AG09309 (cell line): Measurements from ENCODE around the gene MAGI1.

Source experiments
- DNase-seq: peaks from one replicate; pipeline ENCODE4 v3.0.0-alpha.2; 2010; ENCODE audit warnings: low read depth
- H3K4me3 ChIP-seq: 2 replicates; pipeline ENCODE4 v1.5.1; 2011; ENCODE audit warnings: mild to moderate bottlenecking, low read depth, low read length, moderate library complexity; ENCODE audit not compliant: control insufficient read depth
- TF ChIP-seq, protein P1 (sequence below): IDR thresholded peaks from 2 replicates; pipeline ENCODE4 v1.5.1; 2011; ENCODE audit warnings: mild to moderate bottlenecking, low read depth, low read length, inconsistent platforms; ENCODE audit not compliant: insufficient read depth, control insufficient read depth; ENCODE audit errors: missing control alignments

The MAGI1 gene

DNA sequence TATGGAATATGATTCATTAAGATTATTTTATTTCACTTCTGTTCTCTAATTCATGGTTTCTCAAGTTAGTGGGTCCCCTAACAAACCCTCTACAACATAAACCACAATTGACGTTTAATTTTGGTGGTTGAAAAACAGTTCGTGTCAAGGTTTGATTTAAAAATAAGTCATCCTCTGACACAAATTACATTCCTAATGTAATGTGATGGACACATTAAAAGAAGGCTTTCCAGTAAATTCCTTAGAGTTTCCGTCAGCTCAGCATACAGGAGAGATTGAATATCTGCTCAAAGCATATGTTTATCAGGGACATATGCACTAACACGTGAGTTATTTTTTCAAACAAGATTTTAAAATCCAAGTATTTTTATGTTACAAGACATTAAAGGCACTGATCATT is 724.4 kb downstream of the MAGI1 start:
- TF ChIP-seq, protein P1, sequence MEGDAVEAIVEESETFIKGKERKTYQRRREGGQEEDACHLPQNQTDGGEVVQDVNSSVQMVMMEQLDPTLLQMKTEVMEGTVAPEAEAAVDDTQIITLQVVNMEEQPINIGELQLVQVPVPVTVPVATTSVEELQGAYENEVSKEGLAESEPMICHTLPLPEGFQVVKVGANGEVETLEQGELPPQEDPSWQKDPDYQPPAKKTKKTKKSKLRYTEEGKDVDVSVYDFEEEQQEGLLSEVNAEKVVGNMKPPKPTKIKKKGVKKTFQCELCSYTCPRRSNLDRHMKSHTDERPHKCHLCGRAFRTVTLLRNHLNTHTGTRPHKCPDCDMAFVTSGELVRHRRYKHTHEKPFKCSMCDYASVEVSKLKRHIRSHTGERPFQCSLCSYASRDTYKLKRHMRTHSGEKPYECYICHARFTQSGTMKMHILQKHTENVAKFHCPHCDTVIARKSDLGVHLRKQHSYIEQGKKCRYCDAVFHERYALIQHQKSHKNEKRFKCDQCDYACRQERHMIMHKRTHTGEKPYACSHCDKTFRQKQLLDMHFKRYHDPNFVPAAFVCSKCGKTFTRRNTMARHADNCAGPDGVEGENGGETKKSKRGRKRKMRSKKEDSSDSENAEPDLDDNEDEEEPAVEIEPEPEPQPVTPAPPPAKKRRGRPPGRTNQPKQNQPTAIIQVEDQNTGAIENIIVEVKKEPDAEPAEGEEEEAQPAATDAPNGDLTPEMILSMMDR: no peak
- no peak for DNase-seq
- no peak overlapping the region for H3K4me3 ChIP-seq

DNA sequence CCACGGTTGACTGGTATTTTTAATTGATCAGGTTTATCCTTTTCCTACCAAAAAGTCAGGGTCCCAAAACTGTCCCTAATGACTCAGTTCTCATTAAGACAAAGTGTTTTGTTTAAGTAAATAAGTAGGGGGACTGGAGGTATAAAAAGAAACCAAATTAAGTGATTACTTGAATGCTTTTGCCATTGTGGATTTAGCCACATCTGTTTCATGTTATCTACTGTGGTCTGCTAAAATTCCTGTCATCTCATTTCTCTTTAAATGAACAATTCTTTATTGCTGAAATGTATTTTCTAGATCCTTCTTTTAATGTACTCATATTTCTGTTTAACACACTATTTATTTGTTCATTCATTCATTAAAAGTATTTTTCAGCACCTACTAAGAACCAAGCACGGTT is 725.1 kb downstream of the MAGI1 start:
- no peak overlapping the region for H3K4me3 ChIP-seq
- DNase-seq: no peak
- TF ChIP-seq, protein P1: no peak

DNA sequence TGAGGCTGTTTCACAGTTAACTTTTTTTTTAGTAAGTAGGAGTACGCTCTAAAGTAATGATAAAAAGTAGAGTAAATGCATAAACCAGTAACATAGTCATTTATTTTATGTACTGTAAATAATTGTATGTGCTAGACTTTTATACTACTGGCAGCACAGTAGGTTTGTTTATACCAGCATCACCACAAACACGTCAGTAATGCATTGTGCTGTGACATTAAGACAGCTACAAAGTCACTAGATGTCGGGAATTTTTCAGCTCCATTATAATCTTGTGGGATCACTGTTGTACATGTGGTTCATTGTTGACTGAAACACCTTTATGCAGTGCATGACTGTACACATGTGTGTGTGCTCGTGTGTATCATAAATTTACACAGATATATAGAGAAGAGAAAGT is 732.9 kb downstream of the MAGI1 start:
- TF ChIP-seq, protein P1: no peak
- no peak for DNase-seq
- H3K4me3 ChIP-seq: no peak overlapping the region
